H1 (cell line): Measurements from ENCODE around the gene ADAM12.

Source experiments
- CEBPB ChIP-seq: IDR thresholded peaks from 2 replicates; pipeline ENCODE4 v1.6.1; 2012; ENCODE audit warnings: low read depth, low read length
- CHD1 ChIP-seq: IDR thresholded peaks from 2 replicates; pipeline ENCODE4 v1.6.1; 2012; ENCODE audit warnings: low read depth, low read length, improper control_type of control experiment
- CHD2 ChIP-seq: IDR thresholded peaks from 2 replicates; pipeline ENCODE4 v1.6.1; 2012; ENCODE audit warnings: low read length, improper control_type of control experiment
- EZH2 ChIP-seq: fragments of 200-600 bp; sonication (generic); IDR thresholded peaks from 2 replicates; pipeline ENCODE4 v1.7.1; 2012; ENCODE audit warnings: low read depth, mild to moderate bottlenecking, moderate library complexity, low read length, inconsistent platforms; ENCODE audit not compliant: severe bottlenecking
- MAFK ChIP-seq: IDR thresholded peaks from 2 replicates; pipeline ENCODE4 v1.6.1; 2012; ENCODE audit warnings: low read depth, mild to moderate bottlenecking, improper control_type of control experiment, low read length
- PHF8 ChIP-seq: fragments of 200-600 bp; sonication (generic); conservative IDR thresholded peaks from 2 replicates; pipeline ENCODE4 v1.7.1; 2012; ENCODE audit warnings: low read depth, mild to moderate bottlenecking, inconsistent platforms, low read length, moderate library complexity
- POLR2A ChIP-seq, 2 experiments: IDR thresholded peaks; 1 replicate in 1 of 2; 2 replicates in 1 of 2; pipeline ENCODE4 v1.6.1; 2011; ENCODE audit warnings: low read depth in 2 of 2, low read length in 2 of 2, mild to moderate bottlenecking in 2 of 2; ENCODE audit errors: control extremely low read depth in 1 of 2
- RAD21 ChIP-seq, 2 experiments: IDR thresholded peaks in 1 of 2; conservative IDR thresholded peaks in 1 of 2; 2 replicates each; pipeline ENCODE4 v1.6.1; 2011; ENCODE audit warnings: low read depth in 2 of 2, low read length in 2 of 2, improper control_type of control experiment in 1 of 2, inconsistent platforms in 1 of 2, mild to moderate bottlenecking in 1 of 2, moderate library complexity in 1 of 2
- TF ChIP-seq, protein P1 (sequence below), 3 experiments: IDR thresholded peaks; 1 replicate in 2 of 3; 2 replicates in 1 of 3; pipeline versions ENCODE4 v1.5.1 to v1.6.1; 2011; ENCODE audit warnings: low read length in 3 of 3, mild to moderate bottlenecking in 3 of 3, inconsistent platforms in 2 of 3, low read depth in 1 of 3, moderate library complexity in 1 of 3; ENCODE audit not compliant: insufficient read depth in 1 of 3; ENCODE audit errors: control extremely low read depth in 1 of 3
- TF ChIP-seq, protein P2 (sequence below): IDR thresholded peaks from 2 replicates; pipeline ENCODE4 v1.6.1; 2012; ENCODE audit warnings: inconsistent platforms
- TF ChIP-seq, protein P3 (sequence below): IDR thresholded peaks from 2 replicates; pipeline ENCODE4 v1.6.1; 2011; ENCODE audit warnings: low read depth, mild to moderate bottlenecking, low read length; ENCODE audit not compliant: insufficient read depth

DNA sequence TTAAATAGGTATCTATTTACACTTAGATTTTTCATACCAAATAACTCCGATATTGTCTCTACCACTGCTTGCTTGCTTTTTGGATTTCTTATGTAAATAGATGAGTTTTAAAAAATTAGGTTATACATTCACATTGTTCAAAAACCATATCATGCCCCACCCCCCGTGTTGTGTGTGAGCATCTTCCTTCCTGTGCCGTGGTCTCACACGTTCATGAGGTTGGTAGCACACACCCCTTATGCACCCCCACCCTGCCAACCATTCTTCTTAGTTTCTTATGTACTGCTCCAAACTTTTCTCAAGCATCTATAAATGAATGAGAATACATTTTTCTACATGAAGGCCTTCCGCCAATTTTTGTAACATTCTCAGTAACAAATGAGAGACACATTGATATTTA, 376.3 kb downstream of the ADAM12 start:
- TF ChIP-seq, protein P1, sequence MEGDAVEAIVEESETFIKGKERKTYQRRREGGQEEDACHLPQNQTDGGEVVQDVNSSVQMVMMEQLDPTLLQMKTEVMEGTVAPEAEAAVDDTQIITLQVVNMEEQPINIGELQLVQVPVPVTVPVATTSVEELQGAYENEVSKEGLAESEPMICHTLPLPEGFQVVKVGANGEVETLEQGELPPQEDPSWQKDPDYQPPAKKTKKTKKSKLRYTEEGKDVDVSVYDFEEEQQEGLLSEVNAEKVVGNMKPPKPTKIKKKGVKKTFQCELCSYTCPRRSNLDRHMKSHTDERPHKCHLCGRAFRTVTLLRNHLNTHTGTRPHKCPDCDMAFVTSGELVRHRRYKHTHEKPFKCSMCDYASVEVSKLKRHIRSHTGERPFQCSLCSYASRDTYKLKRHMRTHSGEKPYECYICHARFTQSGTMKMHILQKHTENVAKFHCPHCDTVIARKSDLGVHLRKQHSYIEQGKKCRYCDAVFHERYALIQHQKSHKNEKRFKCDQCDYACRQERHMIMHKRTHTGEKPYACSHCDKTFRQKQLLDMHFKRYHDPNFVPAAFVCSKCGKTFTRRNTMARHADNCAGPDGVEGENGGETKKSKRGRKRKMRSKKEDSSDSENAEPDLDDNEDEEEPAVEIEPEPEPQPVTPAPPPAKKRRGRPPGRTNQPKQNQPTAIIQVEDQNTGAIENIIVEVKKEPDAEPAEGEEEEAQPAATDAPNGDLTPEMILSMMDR (IDR thresholded peaks at IDR 0.05; ENCODE audit: control extremely low read depth in 1 of 3, insufficient read depth in 1 of 3, low read depth in 1 of 3, low read length in 3 of 3) = no peak
- TF ChIP-seq MAFK (no peak), CEBPB (no peak), RAD21 (IDR thresholded peaks at IDR 0.05 in 1 of 2, conservative IDR thresholded peaks at IDR 0.05 in 1 of 2; ENCODE audit: low read depth in 2 of 2, low read length in 2 of 2) (no peak), POLR2A (IDR thresholded peaks at IDR 0.05; ENCODE audit: control extremely low read depth in 1 of 2, low read depth in 2 of 2, low read length in 2 of 2) (no peak), CHD2 (no peak), EZH2 (no peak), CHD1 (no peak), PHF8 (no peak)
- TF ChIP-seq, protein P2, sequence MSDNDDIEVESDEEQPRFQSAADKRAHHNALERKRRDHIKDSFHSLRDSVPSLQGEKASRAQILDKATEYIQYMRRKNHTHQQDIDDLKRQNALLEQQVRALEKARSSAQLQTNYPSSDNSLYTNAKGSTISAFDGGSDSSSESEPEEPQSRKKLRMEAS = no peak
- TF ChIP-seq, protein P3, sequence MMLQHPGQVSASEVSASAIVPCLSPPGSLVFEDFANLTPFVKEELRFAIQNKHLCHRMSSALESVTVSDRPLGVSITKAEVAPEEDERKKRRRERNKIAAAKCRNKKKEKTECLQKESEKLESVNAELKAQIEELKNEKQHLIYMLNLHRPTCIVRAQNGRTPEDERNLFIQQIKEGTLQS = no peak
